ENCODE data around the gene ZNF367.

DNA sequence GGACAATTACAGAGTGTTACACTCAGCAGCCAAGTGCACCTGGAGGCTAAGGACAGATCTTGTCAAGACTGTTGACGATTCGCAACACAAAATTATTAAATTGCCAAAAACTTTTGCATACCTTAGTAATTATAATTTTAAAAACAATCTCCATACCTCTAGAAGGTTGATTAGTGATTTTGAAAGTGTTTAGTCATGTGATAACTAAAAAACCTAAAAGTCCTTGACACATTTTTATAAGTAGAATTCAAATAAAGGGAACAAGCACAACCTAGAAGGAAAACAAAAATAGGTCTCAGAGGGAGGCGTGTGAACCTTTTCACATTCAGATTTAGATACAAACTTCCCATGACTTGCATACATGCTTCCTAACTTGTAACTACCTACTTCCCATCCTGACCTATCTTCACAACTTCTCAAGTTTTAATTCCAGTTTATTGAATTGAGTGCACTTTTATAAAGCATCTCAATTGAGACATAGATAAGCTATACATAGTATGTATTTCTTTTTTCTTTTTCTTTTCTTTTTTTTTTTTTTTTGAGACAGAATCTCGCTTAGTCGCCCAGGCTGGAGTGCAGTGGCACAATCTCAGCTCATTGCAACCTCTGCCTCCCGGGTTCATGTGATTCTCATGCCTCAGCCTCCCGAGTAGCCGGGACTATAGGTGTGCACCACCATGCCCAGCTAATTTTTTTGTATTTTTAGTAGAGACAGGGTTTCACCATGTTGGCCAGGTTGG lies 5.8 kb downstream of the ZNF367 start:
- TF ChIP-seq EZH2 (IDR thresholded peaks at IDR 0.05; ENCODE audit: borderline replicate concordance, insufficient read depth, low read length, poor library complexity, severe bottlenecking) (no peak), CTCF (IDR thresholded peaks at IDR 0.05; ENCODE audit: poor library complexity, severe bottlenecking) (no peak), EP300 (conservative IDR thresholded peaks at IDR 0.05; ENCODE audit: poor library complexity, severe bottlenecking) (no peak), SMC3 (conservative IDR thresholded peaks at IDR 0.05; ENCODE audit: poor library complexity) (no peak), TAF1 (IDR thresholded peaks at IDR 0.05; ENCODE audit: low read depth) (no peak), POLR2AphosphoS5 (IDR thresholded peaks at IDR 0.05) (no peak), RAD21 (conservative IDR thresholded peaks at IDR 0.05) (no peak), REST (IDR thresholded peaks at IDR 0.05; ENCODE audit: borderline replicate concordance) (no peak)
